RWPE1 (cell line): ENCODE results near the gene CPTP.

Experiments
- CTCF ChIA-PET: fragments of 350-600 bp; sonication (Branson Sonifier 250); formaldehyde crosslinking; extraction: SDS; loops from one replicate; lab custom pipeline; 2021; lab: Yijun Ruan, JAX
- POLR2A ChIA-PET: fragments of 400-600 bp; formaldehyde crosslinking; extraction: SDS; loops from one replicate; lab custom pipeline; 2020; ENCODE audit warnings: antibody characterized with exemption; ENCODE audit not compliant: low non-redundant PET; lab: Yijun Ruan, JAX
- DNase-seq: peaks from one replicate; pipeline ENCODE4 v3.0.0; 2012; ENCODE audit warnings: low spot score
- H3K27ac ChIP-seq: fragments of 450-650 bp; 2 replicates; pipeline ENCODE4 v1.5.1; 2017
- CTCF ChIP-seq: fragments of 450-650 bp; conservative IDR thresholded peaks from 2 replicates; pipeline ENCODE4 v1.5.1; 2017; ENCODE audit warnings: low read depth, mild to moderate bottlenecking

The CPTP gene

GRCh38 chr1:1351511-1352427 lies 27.2 kb downstream of the CPTP start:
- POLR2A ChIA-PET, result interaction anchor here (0.6 kb wide), 1 partner anchor 18 kb away, joined by 7 read pairs; no protein-coding TSS in a partner anchor

GRCh38 chr1:1352786-1353388 lies 28.3 kb downstream of the CPTP start:
- CTCF ChIA-PET, result no interaction called here
- POLR2A ChIA-PET, result no interaction called here
- no peak for TF ChIP-seq CTCF
- DNase-seq, result no peak
- H3K27ac ChIP-seq, result peak overlapping the region; percentile 64

More at GRCh38 chr1:1351511-1352427, 27.2 kb downstream of the CPTP start:
- no peak for DNase-seq
- TF ChIP-seq CTCF, result no peak
- CTCF ChIA-PET, result interaction anchor here (0.6 to 1.4 kb wide), 3 partner anchors 21 to 153 kb away, joined by 3 to 10 read pairs (median 3); no protein-coding TSS in a partner anchor
- peak overlapping the region; percentile 64 for H3K27ac ChIP-seq

- POLR2A ChIA-PET, result interaction anchor here (0.7 kb wide), 1 partner anchor 274 kb away, joined by 3 read pairs; no protein-coding TSS in a partner anchor
- TF ChIP-seq CTCF, result no peak
- peak overlapping the region; percentile 64 for H3K27ac ChIP-seq
- no peak for DNase-seq
- CTCF ChIA-PET, result interaction anchor here (1.4 kb wide), 1 partner anchor 19 kb away, joined by 5 read pairs; no protein-coding TSS in a partner anchor
Measured at GRCh38 chr1:1353389-1354151, 29.0 kb downstream of the CPTP start.

- TF ChIP-seq CTCF, result no peak
- no peak for DNase-seq
- H3K27ac ChIP-seq, result peak overlapping the region; percentile 64; the same call in 1 of the 2 replicates
- POLR2A ChIA-PET, result interaction anchor here (0.7 kb wide), 1 partner anchor 275 kb away, joined by 3 read pairs; no protein-coding TSS in a partner anchor
- CTCF ChIA-PET, result interaction anchor here (1.0 to 1.4 kb wide), 2 partner anchors 17 to 18 kb away, joined by 4 to 5 read pairs; no protein-coding TSS in a partner anchor
Measured at GRCh38 chr1:1354271-1355247, 30.0 kb downstream of the CPTP start.

- no peak for DNase-seq
- TF ChIP-seq CTCF, result no peak
- no peak overlapping the region for H3K27ac ChIP-seq
- ChIA-PET CTCF (interaction anchor here (1.0 kb wide), 1 partner anchor 16 kb away, joined by 4 read pairs; no protein-coding TSS in a partner anchor), POLR2A (no interaction called here)
Measured at GRCh38 chr1:1355416-1355815, 30.8 kb downstream of the CPTP start.
